ENCODE data around the gene DEPDC7. TPM values are rescaled to one million over a fixed set of nuclear protein-coding genes. Genes with fewer than 3 reads are reported as not detected.
"Not testable (repeated sequence)": the region's sequence is repeated elsewhere in the genome, so short reads cannot be mapped to it uniquely, and the experiment has no call there.

Gene DEPDC7
- total RNA-seq, 1 experiment from 2014 or later = 1.6 TPM

DNA sequence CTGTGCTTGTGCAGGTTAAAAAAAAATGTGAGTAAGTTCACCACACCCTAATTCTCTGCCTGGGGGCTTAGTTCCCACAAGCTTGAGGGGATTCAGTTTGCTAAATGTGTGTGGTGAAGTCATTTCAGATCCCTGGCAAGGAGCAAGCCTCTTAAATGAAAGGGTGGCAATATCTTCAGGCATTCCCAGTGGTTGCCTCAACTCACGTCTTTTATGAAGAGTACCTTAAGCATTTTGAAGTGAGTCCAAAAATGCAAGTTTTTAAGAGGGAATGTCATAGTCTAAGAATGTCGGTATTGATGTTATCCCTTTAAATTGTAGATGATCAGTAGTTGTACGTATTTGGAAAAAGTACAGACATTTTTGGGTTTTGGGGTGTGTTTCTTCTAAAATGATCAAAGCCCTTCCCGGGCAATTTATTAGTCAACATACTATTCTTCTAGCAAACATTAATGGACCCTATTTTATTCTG, 28.6 kb downstream of the DEPDC7 start:
- intact Hi-C loops (cut with micrococcal nuclease; ENCODE audit: unreplicated experiment) = no loop called here
- no TSS peak for BruUV-seq (replicated peaks)
- no peaks in the 10 kb centered on the region for H3K27me3 Mint-ChIP-seq (ENCODE audit: unreplicated experiment)
- no peak overlapping the region for H3K27ac Mint-ChIP-seq (ENCODE audit: unreplicated experiment)
- TF ChIP-seq, protein P1, sequence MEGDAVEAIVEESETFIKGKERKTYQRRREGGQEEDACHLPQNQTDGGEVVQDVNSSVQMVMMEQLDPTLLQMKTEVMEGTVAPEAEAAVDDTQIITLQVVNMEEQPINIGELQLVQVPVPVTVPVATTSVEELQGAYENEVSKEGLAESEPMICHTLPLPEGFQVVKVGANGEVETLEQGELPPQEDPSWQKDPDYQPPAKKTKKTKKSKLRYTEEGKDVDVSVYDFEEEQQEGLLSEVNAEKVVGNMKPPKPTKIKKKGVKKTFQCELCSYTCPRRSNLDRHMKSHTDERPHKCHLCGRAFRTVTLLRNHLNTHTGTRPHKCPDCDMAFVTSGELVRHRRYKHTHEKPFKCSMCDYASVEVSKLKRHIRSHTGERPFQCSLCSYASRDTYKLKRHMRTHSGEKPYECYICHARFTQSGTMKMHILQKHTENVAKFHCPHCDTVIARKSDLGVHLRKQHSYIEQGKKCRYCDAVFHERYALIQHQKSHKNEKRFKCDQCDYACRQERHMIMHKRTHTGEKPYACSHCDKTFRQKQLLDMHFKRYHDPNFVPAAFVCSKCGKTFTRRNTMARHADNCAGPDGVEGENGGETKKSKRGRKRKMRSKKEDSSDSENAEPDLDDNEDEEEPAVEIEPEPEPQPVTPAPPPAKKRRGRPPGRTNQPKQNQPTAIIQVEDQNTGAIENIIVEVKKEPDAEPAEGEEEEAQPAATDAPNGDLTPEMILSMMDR (IDR thresholded peaks at IDR 0.05; ENCODE audit: unreplicated experiment) = no peak
- CTCF ChIA-PET = no interaction called here
- peaks cover 15% of the 10 kb centered on the region for H3K36me3 Mint-ChIP-seq (ENCODE audit: insufficient read depth, unreplicated experiment)
- DNase-seq = no peak
- no peaks in the 10 kb centered on the region for H3K9me3 Mint-ChIP-seq (ENCODE audit: low read depth, unreplicated experiment)
- no peak overlapping the region for H3K4me3 Mint-ChIP-seq (ENCODE audit: low read depth, unreplicated experiment)
- H3K4me1 Mint-ChIP-seq (ENCODE audit: low read depth, unreplicated experiment) = peaks cover 37% of the 10 kb centered on the region

DNA sequence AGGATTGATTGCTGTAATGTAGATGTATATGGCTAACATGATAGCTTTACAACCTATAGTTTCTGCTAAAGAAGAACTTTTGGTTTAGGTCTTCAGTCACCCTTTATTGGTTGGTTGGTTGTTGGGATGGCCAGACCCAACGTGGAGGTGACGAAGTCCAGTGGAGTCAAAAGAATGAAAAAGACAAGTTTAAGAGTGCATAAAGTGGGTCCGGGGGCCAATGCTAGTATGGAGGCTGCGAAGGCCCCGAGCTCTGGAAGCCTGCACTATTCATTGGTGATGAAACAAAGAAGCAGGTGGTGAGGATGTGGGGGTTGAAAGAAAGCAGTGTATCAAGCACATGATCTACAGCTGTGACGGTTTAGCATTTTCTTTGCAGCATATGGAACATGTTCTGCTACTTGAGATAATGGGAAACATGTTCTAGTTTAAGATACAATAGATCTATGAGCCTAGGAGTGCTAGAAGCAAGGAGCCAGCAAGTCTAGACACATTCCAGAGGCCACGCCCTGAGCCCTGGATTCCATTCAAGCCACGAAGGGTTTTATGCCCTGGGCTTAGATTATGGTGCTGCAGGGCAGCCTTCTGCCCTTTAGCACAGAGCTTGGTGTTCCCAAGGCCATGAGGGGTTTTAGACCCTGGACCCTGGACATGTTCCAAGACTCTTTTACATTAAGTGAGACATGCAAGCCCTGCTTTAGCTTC, 30.0 kb downstream of the DEPDC7 start:
- Mint-ChIP-seq H3K9me3 (ENCODE audit: low read depth, unreplicated experiment) (no peaks in the 10 kb centered on the region), H3K27ac (ENCODE audit: unreplicated experiment) (peak overlapping the region; percentile 22), H3K27me3 (ENCODE audit: unreplicated experiment) (no peaks in the 10 kb centered on the region), H3K4me3 (ENCODE audit: low read depth, unreplicated experiment) (no peak overlapping the region), H3K36me3 (ENCODE audit: insufficient read depth, unreplicated experiment) (peaks cover under 1% of the 10 kb centered on the region), H3K4me1 (ENCODE audit: low read depth, unreplicated experiment) (peaks cover 37% of the 10 kb centered on the region)
- CTCF ChIA-PET = interaction anchor here (0.6 kb wide), 1 partner anchor 312 kb away, joined by 3 read pairs; no protein-coding TSS in a partner anchor
- intact Hi-C loops (cut with micrococcal nuclease; ENCODE audit: unreplicated experiment) = no loop called here
- TF ChIP-seq, protein P1 (IDR thresholded peaks at IDR 0.05; ENCODE audit: unreplicated experiment) = no peak
- no TSS peak for BruUV-seq (replicated peaks)
- peak; percentile 69 for DNase-seq

DNA sequence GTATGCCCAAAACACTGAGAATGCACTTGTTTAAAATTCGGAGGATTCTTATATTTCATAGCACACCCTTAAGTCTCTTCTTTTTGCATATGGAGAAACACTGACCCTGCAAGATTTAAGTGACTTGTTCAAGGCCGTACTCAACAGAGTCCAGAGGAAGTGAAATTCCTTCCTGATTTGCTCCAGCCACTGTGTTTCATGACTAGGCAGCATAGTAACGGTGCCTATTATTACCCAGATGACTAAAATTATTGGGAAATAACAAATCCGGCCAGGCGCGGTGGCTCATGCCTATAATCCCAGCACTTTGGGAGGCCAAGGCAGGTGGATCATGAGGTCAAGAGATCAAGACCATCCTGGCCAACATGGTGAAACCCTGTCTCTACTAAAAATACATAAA, 33.0 kb downstream of the DEPDC7 start:
- peaks cover 33% of the 10 kb centered on the region for H3K4me1 Mint-ChIP-seq (ENCODE audit: low read depth, unreplicated experiment)
- H3K27me3 Mint-ChIP-seq (ENCODE audit: unreplicated experiment); DNase-seq; CTCF ChIA-PET; H3K36me3 Mint-ChIP-seq (ENCODE audit: insufficient read depth, unreplicated experiment); intact Hi-C loops (cut with micrococcal nuclease; ENCODE audit: unreplicated experiment); H3K9me3 Mint-ChIP-seq (ENCODE audit: low read depth, unreplicated experiment); H3K27ac Mint-ChIP-seq (ENCODE audit: unreplicated experiment); H3K4me3 Mint-ChIP-seq (ENCODE audit: low read depth, unreplicated experiment); BruUV-seq (replicated peaks): not testable (repeated sequence)

DNA sequence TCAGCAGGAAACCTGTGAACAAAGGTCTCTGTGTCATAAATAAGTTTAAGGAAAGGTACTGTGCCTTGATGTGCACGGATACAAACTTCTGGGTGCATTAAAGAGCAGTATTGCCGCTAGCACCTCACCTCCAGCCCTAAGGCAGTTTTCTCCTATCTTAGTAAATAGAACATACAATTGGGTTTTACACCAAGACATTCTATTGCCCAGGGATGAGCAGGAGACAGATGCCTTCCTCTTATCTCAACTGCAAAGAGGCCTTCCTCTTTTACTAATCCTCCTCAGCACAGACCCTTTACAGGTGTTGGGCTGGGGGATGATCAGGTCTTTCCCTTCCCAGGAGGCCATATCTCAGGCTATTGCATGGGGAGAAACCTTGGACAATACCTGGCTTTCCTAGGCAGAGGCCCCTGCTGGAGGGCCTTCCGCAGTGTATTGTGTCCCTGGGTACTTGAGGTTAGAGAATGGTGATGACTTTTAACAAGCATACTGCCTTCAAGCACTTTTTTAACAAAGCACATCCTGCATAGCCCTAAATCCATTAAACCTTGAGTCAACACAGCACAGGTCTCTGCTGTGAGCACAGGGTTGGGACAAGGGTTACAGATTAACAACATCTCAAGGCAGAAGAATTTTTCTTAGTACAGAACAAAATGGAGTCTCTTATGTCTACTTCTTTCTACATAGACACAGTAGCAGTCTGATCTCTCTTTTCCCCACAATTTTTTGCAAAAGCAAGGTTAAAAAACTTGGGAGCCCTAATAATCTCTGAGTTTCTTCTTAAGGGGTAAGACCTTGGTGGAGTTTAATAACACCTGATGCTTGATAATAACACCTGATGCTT, 34.1 kb downstream of the DEPDC7 start:
- H3K27ac Mint-ChIP-seq (ENCODE audit: unreplicated experiment); intact Hi-C loops (cut with micrococcal nuclease; ENCODE audit: unreplicated experiment): not testable (repeated sequence)

DNA sequence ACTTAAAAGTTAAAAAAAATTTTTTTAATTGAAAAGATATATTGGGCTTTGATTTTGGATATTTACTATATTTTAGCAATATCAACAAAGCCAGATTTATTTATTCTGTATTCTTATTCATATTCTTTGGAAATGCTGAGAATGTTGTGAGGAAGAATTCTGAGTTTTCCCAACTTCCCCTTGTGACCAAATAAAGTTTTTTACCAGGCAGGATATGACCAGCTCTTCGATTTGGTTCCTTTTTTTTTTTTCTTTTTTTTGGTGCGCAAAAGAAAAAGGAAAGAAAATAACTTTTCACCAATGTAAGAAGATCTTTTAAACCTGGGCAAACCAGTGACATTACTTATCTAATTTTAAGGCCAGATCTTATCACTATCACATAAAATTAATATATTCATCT, 36.6 kb downstream of the DEPDC7 start:
- Mint-ChIP-seq H3K27ac (ENCODE audit: unreplicated experiment) (no peak overlapping the region), H3K9me3 (ENCODE audit: low read depth, unreplicated experiment) (no peaks in the 10 kb centered on the region), H3K27me3 (ENCODE audit: unreplicated experiment) (no peaks in the 10 kb centered on the region), H3K4me3 (ENCODE audit: low read depth, unreplicated experiment) (no peak overlapping the region), H3K36me3 (ENCODE audit: insufficient read depth, unreplicated experiment) (no peaks in the 10 kb centered on the region), H3K4me1 (ENCODE audit: low read depth, unreplicated experiment) (peaks cover 11% of the 10 kb centered on the region)
- DNase-seq = no peak
- TF ChIP-seq, protein P1 (IDR thresholded peaks at IDR 0.05; ENCODE audit: unreplicated experiment) = no peak
- CTCF ChIA-PET = no interaction called here
- intact Hi-C loops (cut with micrococcal nuclease; ENCODE audit: unreplicated experiment) = no loop called here
- BruUV-seq (replicated peaks) = no TSS peak

More for the DNA sequence above, 34.1 kb downstream of the DEPDC7 start:
- BruUV-seq (replicated peaks); H3K4me3 Mint-ChIP-seq (ENCODE audit: low read depth, unreplicated experiment); H3K9me3 Mint-ChIP-seq (ENCODE audit: low read depth, unreplicated experiment); H3K27me3 Mint-ChIP-seq (ENCODE audit: unreplicated experiment); H3K36me3 Mint-ChIP-seq (ENCODE audit: insufficient read depth, unreplicated experiment); DNase-seq; CTCF ChIA-PET: not testable (repeated sequence)
- H3K4me1 Mint-ChIP-seq (ENCODE audit: low read depth, unreplicated experiment) = peaks cover 25% of the 10 kb centered on the region

Data from Calu3 (cell line).